ENCODE measurements around the gene SLCO6A1.

GRCh38 chr5:102523541-102524175 lies 24.9 kb upstream of the SLCO6A1 start:
- TF ChIP-seq ZNF384 (IDR thresholded peaks at IDR 0.05) (no peak), FOXM1 (IDR thresholded peaks at IDR 0.05; ENCODE audit: borderline replicate concordance) (no peak), FOXA1 (IDR thresholded peaks at IDR 0.05) (no peak), PKNOX1 (IDR thresholded peaks at IDR 0.05) (no peak), ARNT (IDR thresholded peaks at IDR 0.05) (no peak), SUZ12 (IDR thresholded peaks at IDR 0.05) (no peak)
